DMS 273 (cell line): ENCODE results near the gene CC2D2A.
A peak's percentile ranks its signal among the peaks of the same experiment; 100 is the strongest.
"Not testable (repeated sequence)": the region's sequence is repeated elsewhere in the genome, so short reads cannot be mapped to it uniquely, and the experiment has no call there.

Experiments used
- DNase-seq: peaks from one replicate; lab custom pipeline; 2025; ENCODE audit not compliant: unreplicated experiment; lab: John Stamatoyannopoulos, UW

CC2D2A gene

DNA sequence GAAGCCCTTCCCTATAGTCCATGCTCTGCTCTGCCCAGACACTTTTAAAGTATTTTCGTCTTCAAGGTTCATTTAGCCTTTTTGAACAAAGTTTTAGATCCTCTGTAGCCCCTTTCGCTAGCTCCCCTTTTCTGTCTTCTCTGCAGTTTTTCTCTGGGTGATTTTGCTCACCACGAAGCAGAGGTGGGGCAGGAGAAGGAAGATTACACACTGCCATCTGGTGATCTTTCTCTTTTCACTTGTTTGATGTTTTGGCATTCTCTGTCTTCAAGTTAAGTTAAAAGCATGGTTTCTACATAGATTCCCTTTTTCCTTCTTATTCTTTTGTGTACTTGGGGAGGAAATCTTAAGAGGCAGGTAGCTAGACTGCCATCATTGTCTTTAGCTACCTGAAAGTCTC is 43.9 kb downstream of the CC2D2A start:
- DNase-seq: peak; percentile 3

DNA sequence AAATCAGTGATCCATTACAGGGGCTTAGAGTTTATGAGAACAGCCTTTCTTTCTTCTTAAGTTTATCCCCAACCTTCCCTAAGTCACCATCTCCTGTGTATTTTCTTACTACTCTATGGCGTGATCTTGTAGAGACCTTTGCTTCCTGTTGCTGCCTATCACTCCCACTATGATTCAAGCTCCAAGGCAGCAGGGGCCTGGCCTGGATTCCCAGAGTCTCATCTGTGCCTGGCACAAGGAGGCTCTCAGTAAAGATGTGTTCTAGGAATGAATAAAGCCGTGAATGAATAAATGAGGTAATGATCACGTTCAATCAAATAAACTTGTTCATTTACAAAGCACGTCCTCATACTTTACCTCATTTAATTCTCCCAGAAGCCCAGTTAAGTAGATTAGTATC is 45.4 kb downstream of the CC2D2A start:
- DNase-seq: no peak

DNA sequence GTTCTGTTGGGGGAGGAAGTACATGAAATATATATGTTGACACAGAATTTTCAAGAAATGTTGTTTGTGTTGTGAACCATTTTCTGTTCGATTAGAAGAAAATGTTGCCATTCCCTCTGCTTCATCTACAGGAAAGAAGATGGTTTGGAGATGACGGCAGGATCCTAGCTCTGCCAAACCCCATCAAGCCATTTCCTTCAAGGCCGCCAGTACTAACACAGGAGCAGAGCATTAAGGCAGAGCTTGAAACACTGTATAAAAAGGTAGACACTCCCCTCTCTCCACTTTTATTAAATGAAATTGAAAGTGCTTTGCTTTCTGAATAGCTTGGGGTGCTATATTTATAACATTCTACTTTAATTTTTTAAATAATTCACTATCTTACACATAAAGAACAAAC is 46.8 kb downstream of the CC2D2A start:
- no peak for DNase-seq

DNA sequence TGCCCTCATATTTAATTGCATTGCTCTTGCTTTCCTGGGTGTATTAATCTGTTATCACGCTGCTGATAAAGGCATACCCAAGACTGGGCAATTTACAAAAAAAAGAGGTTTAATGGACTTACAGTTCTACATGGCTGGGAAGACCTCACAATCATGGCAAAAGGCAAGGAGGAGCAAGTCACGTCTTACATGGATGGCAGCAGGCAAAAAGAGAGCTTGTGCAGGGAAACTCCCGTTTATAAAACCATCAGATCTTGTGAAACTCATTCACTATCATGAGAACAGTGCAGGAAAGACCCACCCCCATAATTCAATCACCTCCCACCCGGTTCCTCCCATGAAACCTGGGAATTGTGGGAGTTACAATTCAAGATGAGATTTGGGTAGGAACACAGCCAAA is 48.0 kb downstream of the CC2D2A start:
- DNase-seq: not testable (repeated sequence)

DNA sequence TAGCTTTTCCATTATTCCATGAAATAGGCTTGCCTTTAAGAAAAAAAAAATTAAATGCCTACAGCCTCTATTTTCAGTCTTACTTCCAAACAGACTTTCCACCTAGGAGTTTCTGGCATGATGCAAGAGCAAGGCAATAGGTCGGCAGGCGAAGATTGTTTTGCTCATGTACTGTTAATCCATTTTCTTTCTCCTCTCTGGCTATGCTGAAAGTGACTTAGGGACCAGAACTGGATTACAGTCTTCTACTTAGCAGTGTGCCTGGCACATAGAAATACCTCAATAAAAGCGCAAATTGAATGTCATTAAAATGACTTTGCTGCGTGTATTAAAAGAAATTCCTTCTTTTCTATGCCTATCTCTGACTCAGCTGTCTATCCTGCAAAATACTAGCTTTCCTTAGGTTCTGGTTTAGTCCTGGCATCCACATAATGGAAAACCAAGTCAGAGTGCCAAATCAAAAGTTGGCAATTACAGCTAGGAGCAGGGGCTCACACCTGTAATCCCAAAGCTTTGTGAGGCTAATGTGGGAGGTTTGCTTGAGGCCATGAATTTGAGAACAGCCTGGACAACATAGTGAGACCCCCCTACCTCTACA is 51.9 kb downstream of the CC2D2A start:
- DNase-seq: no peak

DNA sequence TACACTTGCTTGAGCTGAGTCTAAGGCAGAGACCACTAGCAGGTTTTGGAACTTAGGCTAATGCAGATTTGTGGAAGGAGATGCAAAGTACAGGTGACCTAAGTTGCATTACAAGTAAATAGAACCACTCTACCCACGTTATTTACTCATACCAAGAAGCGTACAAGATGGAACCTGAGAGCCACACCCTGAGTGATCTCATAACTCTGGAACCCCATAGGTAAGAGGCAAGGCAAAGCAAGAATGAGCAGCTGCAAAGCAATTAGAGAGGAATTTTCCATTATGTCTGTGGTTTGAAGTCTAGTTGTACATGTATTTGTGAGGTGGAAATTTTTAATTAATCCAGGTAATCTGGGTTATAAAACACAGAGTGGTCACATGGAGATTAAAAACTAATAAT is 55.4 kb downstream of the CC2D2A start:
- no peak for DNase-seq

DNA sequence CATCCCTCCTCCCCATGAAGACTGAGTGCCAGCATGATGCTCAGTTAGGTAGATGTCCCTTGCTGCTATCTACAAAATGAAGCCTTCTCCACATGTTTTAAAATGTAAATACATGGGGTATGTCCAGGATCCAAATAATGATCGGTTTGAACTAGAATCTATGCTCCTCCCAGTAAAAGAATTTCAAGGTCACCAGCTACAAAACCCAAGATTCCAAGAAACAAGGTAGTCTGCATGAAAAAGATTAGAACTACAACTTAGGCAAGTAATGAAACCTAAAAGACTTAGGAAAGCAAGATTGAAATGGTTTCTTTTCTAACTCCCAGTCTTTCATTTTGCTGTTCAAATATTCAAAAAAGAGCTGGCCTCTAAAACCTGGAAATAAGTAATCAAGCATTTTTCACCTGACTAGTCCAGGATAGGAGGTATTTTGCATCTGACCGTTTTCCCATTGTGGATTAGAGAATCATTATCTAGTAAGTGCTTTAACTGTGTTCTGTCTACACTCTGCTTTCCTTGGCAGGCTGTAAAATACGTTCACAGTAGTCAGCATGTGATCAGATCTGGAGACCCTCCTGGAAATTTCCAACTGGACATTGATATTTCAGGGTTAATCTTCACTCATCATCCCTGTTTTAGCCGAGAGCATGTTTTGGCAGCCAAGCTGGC is 57.4 kb downstream of the CC2D2A start:
- DNase-seq: no peak

DNA sequence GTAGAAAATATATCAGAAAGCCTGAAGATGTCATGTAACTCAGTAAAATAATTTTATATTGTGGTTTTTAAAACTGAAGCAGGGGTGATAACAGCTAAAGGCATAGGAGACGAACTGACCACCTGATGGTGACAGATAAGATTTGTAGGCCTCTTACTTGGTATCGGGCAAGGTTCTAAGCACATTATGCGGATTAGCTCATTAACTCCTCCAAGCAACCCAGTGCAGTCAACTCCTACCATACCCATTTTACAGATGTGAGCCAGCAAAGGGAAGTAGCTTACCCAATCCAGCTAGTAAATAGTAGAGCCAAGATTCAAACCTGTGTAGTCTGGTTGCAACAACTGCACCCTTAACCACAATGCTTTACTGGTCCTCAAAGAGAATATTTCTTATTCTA is 62.1 kb downstream of the CC2D2A start:
- DNase-seq: no peak

DNA sequence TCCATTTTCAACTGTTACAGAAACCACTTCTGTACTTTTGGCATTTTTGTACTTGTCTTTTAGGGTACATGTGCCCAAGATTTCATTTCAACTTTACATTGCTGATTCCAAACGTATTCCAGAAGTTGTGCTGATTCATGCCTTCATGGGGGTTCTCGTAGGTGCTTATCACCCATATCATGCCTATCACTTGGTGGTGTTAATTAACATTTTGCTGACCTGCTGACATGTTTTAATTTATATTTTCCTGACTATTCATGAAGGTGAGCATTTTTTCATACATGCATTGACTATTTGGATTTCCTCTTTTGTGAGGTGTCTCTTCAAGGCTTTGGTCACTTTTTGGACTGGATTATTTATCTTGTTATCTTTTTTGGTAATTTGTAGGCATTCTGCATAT is 64.1 kb downstream of the CC2D2A start:
- no peak for DNase-seq

DNA sequence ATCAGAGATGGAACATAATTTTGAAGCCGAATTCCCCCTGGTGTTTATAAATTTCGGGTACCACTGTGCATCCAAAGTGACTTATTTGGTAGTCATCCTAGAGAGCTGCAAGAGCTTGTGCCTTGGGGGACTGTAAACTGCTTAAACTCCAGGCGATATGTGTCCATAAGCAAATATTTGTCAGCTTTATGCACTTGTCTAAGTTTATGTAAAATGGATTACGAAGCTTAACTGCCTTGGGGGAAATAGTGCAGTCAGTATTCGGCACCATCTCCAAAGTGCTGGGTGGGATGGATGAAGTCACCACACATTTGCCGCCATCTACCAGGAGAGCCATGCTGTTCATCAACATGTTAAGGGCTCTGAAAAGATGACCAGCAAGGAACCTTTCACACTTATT is 65.9 kb downstream of the CC2D2A start:
- DNase-seq: no peak

DNA sequence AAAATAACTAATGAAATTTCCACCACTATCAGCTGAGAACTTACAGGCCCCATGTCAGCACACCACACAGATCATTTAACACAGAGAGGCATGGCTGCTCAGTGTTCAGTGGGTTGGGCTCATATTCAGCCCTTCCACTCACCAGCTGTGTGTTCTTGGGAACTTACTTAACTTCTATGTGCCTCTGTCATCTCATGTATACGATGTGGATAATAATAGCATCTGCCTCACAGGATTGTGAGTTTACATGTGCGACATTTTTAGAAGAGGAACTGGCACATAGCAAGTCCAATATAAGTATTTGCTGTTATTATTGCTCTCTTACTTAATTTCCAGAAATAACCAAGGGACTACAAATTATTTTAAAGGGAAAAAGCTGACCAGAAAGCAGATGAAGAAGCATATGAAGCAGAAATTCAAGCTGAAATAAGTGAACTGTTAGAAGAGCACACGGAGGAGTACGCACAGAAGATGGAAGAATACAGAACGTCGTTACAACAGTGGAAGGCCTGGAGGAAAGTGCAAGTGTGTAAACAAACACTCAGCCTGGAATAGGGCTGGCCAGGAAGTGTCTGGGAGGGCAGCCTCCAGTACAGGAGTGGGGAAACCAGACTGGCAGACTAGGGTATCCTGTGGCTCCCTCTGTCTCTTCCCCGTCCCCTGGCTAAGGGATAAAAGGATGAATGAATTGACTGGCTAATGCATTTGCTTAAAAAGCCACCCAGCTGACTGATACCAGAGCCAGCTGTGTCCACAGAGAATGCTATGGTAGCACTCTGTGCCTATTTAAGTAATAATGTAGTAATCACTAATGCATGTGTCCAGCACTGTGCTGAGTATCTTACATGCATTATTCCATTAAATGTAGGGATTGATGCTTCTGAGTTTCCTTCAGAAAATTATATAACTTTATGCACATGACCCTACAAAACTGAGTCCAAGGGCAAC is 67.1 kb downstream of the CC2D2A start:
- no peak for DNase-seq

DNA sequence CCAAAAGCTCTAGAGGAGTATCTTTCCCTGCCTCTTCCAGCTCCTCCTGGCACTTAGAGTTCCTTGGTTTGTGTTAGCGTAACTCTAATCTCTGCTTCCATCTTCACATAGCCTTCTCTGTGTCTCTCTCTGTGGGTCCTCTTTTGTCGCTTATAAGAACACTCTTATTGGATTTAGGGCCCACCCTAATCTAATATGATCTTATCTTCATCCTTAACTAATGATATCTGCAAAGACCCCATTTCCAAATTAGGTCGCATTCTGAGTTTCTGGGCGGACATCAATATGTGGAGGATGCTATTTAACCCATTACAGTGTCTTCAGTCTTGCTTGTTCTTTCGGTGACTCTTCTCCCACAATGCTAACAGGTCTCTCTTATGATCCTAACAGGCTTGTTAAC is 72.3 kb downstream of the CC2D2A start:
- DNase-seq: no peak

DNA sequence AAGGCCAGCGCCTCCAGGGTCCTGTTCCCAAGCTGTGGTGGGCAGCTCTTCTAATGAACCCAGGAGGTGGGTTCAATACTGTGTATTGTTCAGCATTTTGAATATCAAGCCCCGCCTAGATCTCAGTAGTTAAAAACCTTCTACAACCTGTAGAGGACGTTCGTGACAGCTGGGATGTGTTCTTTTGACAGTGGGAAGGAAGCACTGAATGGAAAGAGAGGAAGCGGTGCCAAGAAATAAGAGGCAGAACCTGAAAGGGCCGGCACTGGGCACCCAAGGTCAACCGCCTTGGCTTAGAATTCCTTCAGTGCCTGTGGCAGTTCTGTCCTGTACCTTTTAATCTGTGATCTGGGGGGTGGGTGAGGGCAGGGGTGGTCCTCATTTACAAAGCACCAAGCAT is 73.1 kb downstream of the CC2D2A start:
- no peak for DNase-seq

DNA sequence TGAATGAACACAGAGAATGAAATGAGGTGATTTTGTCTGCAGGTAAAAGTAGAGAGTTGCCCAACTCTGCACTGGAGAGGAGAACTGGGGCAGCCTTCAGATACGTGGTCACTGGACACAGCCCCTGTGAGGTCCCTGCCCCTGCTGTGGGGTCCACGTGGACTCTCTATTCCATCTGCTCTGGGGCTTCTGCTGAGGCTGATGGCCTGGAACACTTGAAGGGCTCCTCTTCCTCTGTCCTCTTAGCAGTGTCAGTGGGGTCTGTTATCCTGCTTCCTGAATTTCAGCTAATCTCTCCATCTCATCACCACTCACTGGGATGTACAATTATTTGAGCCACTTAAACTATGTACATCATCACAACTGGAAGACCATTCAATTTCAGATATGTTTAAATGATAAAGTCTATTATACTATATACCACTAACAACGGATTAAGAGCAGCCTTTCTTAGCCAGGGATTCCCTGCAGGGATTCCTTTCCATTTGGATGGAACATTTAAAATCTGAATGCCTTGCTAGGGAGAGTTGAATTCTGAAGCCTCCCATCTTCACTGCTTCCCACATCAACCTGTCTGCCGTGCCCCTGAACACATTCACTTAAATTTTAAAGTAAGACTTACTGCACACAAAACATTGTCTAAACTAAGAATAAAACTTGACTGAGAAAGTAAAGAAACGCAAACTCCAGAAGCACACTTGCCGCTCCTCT is 74.0 kb downstream of the CC2D2A start:
- DNase-seq: no peak

DNA sequence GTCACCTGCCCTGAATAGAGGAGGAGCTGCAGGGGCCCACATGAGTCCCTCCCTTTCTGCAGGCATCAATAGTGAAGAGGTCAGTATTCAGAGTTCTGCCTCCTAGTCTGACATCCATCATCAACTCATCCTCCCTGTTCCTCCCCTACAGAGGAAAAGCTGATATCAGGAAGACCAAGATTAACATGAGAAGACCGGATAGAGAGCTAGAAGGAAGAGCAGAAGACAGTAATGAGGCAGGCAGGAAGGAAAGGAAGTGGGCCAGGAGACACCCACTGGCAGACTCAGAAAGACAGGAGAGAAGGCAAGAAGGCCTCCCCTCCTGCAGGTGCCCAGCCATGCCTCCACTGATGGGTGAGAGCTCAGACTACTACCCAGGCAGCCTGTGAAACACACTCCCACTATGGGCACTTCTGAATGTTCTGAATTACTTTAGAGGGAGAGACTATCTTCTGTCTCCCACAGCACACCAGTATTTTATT is 74.6 kb downstream of the CC2D2A start:
- DNase-seq: no peak

DNA sequence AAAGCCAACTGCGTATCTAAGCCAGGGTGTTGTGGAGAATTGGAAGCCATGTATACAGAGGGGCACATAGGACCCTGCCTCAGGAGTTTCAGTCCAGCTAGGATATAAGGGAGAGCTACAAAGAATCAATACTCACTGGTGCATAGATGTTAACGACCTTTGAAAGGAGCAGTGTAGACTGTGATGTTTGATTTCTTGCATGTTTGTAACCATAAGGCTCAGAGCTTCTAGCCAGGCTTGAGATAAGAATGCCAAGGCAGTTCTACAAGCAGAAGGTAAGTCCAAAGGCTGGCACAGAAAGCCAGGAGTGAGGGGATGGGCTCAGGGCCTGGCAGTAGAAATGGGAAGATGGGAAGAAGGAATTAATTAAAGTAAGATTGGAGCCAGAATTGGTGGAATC is 75.7 kb downstream of the CC2D2A start:
- DNase-seq: no peak

DNA sequence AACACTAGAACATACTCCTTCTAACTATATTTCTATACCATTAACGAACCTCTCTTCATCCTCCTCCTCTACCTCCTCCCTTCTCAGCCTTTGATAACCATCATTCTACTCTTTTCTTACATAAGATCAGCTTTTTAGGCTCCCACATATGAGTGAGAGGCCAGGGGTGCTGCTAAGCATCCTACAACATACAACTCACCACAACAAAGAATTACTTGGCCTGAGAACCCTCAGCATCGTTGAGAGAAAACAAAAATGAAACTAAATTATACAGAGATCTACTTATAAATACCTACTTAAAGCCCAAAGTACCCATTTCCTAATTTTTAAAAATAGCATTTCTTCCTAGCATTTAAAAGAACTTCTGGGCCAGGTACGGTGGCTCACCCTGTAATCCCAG is 77.7 kb downstream of the CC2D2A start:
- DNase-seq: no peak

DNA sequence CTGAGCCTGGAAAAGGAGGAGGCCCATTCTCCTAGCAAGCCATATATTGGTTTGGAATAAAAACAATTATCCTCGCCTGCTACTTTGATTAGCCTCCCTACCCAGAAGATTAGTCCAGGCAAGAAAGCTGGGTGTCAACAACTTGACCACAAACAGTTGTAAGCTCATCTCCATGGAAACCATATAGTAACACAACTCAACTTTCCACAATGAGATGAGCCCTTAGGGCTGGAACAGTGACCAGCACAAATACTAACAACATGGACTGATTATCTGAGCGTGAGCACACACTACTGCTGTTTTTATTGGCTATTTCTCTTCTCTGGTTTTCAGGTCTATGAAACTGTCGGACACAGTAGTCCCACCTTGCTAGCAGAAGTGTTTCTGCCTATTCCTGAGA is 80.8 kb downstream of the CC2D2A start:
- no peak for DNase-seq

DNA sequence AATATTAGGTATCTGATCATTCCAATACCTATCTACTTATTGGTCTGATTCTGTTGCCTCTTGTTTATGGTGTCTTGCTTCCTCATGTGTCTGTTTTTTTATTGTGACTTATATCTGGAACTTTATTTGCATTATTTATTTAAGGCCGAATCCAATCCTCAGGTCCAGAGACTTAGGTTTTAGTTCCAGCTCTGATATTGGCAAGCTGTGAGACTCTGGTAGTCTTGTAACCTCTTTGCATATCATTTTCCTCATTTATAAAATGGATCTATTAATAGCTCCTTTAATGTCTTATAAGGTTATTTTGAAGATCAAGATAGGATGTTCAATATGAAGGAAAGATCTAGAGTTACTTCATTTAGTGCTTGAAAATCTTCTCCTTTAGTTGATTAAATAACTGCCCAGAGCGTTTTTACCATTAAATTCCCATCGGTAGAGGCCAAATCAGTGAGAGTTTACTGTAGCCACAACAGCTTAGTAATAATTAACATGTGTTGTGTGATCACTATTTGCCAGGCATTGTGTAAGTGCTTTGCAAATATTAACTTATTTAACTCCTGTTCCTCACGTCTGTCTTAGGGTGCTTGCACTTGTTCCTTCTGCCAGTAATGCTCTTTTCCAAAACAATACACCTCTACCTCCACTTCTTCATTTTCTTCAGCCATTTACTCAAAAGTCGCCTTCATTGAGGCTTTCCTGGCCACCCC is 82.2 kb downstream of the CC2D2A start:
- DNase-seq: no peak

DNA sequence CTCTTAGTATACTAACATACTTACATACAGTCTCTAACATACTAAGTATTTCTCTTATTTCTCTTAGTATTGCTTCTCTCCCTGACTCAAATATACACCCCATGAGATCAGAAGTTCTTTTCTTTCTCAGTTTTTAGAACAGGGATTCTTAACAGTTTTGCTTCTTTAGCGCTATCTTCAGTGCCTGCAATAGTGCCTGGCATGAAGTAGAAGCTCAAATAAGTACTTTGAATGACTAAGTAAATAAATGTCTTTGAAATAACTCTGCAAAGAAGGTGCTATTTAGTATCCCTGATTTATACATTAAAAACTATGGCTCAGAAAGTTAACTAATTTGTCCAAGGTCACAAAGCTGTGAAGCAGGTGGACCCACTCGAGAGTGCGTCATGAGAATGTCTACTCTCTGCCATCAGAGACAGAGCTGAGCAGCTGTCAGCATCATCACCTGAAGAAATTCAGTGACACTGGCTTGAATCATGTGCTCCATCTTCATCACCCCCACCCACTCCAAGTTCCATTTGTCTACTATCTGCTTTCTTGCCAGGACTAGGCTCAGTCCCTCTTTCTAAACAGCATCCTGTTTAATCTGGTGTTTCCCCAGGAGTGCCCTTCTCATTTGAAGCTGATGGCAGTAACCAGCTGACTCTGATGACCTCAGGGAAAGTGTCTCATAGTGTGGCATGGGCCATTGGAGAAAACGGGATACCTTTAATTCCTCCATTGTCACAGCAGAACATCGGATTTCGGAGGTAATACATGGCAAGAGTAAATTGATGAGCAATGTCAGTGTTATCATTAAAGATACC is 83.1 kb downstream of the CC2D2A start:
- DNase-seq: no peak
